Right kidney (tissue), 1 donor: Measurements from ENCODE around the gene ZNF554.
"Not testable (repeated sequence)": the region's sequence is repeated elsewhere in the genome, so short reads cannot be mapped to it uniquely, and the experiment has no call there.

Experiments used
- DNase-seq: peaks from one replicate; pipeline ENCODE4 v3.0.0-alpha.2; 2016

The ZNF554 gene

DNA sequence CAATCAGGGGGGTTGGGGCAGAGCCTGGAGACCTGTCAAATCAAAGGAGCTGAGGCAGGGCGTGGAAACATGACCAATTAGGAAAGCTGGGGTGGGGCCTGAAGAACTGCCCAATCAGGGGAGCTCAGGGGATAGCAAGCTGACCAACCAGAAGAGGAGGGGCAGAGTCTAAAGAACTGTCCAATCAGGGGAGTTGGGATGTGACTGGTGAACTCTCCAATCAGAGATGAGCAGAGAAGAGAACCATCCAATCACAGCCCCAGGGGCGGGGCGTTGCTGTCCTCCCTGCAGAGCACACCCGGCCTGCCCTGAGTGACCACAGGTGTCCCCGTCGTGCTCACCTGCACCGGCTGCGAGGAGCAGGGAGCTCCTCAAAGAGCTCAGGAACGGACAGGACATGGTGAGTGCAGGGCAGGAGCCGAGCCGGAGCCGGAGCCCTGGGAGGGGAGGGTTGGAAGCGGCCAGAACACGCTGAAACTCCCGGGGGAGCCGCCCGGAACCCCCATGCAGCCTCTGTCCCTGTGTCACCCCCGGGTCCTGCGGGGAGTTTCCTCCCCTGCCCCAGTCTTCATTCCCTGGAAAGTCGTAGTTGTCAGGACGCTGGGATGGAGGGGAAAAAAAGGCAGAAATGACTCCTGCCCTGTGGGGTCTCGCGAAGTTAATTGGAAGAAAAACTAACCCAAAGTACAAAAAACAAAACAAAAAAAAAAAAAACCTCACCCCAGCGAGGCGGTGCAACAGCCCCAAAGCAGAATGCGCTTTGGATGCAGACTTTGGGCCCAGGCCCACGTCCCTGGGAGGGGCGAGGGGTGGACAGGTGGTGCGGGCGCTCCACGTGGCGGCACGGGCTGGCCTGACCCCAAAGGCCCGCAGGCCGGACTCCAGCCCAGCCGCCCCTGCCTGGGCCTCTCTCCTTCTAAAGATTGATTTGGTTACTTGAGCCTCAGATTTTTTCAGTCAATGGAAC is 47.6 kb downstream of the ZNF554 start, which contains the start of gene ZNF556:
Gene ZNF556 (plus strand): TSS at position 311 of the 967 bp plus-strand sequence. CDS start 87 bp downstream, at position 398.
- DNase-seq: peak; percentile 15

DNA sequence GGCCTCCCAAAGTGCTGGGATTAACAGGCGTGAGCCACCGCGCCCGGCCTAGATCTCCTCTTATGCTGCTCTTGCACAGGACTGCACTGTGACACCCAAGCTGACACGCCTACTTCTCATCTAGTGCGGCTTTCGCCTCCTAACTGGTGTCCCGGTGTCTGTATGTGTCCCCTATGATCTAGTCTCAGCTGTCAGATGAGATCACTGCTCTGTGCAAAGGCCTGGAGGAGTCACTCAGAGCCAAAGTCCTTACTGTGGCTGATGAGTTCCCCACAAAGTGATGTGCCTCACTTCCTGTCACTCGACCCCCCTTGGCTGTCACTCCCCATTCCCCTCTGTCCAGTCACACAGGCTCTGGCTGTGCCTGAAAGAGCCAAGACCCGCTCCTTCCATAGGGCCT is 50.0 kb downstream of the ZNF554 start:
- DNase-seq: no peak

DNA sequence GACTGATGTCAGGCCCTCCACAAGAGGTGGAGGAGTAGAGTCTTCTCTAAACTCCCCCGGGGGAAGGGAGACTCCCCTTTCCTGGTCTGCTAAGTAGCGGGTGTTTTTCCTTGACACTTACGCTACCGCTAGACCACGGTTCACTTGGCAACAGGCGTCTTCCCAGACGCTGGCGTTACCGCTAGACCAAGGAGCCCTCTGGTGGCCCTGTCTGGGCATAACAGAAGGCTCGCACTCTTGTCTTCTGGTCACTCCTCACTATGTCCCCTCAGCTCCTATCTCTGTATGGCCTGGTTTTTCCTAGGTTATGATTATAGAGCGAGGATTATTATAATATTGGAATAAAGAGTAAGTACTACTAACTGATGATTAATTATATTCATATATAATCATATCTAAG is 52.5 kb downstream of the ZNF554 start:
- not testable (repeated sequence) for DNase-seq

DNA sequence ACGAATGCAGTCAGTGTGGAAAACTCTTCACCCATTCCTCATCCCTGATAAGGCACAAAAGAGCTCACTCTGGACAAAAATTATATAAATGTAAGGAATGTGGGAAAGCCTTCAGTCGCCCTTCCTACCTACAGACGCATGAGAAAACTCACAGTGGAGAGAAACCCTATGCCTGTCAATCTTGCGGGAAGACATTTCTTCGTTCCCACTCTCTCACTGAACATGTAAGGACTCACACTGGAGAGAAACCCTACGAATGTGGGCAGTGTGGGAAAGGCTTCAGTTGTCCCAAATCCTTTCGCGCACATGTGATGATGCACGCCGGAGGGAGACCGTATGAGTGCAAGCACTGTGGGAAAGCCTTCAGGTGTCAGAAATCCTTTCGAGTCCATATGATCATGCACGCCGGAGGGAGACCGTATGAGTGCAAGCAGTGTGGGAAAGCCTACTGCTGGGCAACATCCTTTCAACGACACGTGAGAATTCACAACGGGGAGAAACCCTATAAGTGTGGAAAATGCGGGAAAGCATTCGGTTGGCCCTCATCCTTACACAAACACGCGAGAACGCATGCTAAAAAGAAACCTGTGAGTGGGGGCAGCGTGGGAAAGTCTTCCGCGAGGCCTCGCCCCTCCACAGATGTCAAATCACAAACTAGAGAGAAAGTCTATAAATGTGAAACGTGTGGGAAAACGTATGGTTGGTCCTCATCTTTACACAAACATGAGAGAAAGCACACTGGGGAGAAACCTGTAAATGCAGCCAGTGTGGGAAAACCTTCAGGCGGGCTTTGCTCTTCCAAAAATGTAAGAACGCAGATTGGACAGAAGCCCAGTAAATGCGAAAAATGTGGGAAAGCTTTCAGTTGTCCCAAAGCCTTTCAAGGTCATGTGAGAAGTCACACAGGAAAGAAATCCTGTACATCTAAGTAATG is 58.0 kb downstream of the ZNF554 start:
- DNase-seq: no peak

DNA sequence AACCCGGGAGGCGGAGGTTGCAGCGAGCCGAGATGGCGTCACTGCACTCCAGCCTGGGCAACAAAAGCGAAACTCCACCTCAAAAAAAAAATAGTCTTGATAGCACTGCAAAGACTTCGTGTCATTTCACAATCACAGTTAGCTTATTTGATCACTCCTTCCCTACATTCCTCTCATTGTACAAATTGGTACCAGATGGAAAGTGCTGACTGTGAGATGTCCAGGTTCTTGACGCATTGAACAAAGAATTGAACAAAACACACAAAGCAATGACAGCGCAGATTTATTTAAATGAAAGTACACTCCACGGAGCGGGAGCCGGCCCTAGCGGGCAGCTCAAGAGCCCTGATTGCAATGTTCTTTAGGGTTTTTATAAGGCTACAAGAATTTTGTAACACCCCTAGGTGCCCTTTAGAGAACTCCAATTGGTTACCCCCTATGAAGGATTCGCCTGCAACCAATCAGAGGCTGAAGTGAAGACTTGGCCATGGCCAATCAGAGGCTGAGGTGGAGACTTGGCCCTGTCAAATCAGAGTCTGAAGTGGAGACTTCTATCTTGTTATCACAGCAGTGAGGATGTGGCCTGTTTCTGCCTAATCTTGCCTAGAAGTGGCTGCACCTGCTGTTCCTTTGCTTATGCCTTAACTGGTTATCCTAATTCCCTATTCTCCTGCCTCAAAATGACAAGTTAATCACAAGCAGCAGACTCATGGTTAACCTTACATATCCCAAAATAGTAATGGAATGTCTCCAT is 64.2 kb downstream of the ZNF554 start:
- no peak for DNase-seq

DNA sequence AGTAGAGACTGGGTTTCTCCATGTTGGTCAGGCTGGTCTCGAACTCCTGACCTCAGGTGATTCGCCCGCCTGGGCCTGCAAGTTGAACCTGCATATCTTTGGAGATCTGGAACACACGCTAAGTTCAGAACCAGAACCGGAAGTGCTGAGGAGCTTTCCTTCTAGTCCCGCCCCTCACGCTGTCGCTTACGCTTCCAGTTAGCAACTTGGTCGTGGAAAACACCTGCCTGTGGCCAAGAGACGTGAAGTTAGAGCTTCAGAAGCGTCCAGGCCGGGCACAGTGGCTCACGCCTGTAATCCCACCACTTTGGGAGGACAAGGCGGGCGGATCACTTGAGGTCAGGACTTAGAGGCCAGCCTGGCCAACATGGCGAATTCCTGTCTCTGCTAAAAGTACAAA is 66.1 kb downstream of the ZNF554 start:
- no peak for DNase-seq
